HFFc6 (cell line): ENCODE results near the gene INO80E. TPM values are rescaled to one million over a fixed set of nuclear protein-coding genes. Genes with fewer than 3 reads are reported as not detected.
A peak's percentile ranks its signal among the peaks of the same experiment; 100 is the strongest.

ENCODE experiments used
- DNase-seq: peaks from one replicate; pipeline ENCODE4 v3.0.0-alpha.2; 2018
- H3K27ac Mint-ChIP-seq: 2 replicates; pipeline ENCODE4 v1.8.0; 2020; ENCODE audit warnings: mild to moderate bottlenecking, mixed read lengths
- H3K27me3 Mint-ChIP-seq: 2 replicates; pipeline ENCODE4 v1.8.0; 2021; ENCODE audit warnings: mild to moderate bottlenecking, moderate library complexity, mixed read lengths; ENCODE audit not compliant: insufficient read depth
- H3K36me3 Mint-ChIP-seq: 2 replicates; pipeline ENCODE4 v1.8.0; 2021; ENCODE audit warnings: low read depth, mixed read lengths
- H3K4me1 Mint-ChIP-seq: 2 replicates; pipeline ENCODE4 v1.8.0; 2020; ENCODE audit warnings: low read depth, mixed read lengths
- H3K4me3 Mint-ChIP-seq: 2 replicates; pipeline ENCODE4 v1.8.0; 2020; ENCODE audit warnings: mild to moderate bottlenecking, moderate library complexity, mixed read lengths
- H3K9me3 Mint-ChIP-seq: 2 replicates; pipeline ENCODE4 v1.8.0; 2020; ENCODE audit warnings: mild to moderate bottlenecking, mixed read lengths
- CTCF ChIP-seq: fragments of 200-600 bp; sonication (generic); IDR thresholded peaks from 2 replicates; pipeline ENCODE4 v1.5.0; 2021; ENCODE audit warnings: antibody characterized with exemption, mild to moderate bottlenecking
- total RNA-seq, 6 experiments: library from RNA; stranded (reverse); fragmentation: NEBNext Ultra II Directional; extraction: Animal tissue kit (Norgen Biotek cat#: 25700); gene quantifications; 2 replicates in 1 of 6; 3 replicates in 5 of 6; pipeline ENCODE4 v1.2.3, GENCODE V29; 2021

Gene INO80E
- total RNA-seq, 6 experiments from 2014 or later: 61.0 to 77.4 (median 73.8) TPM

GRCh38 chr16:30002614-30003346 is 6.7 kb downstream of the INO80E start:
- Mint-ChIP-seq H3K36me3 (peaks cover 13% of the 10 kb centered on the region; the same call in 1 of the 2 replicates), H3K27me3 (peaks cover 7% of the 10 kb centered on the region), H3K9me3 (no peaks in the 10 kb centered on the region), H3K4me3 (no peak overlapping the region), H3K4me1 (no peaks in the 10 kb centered on the region), H3K27ac (peak overlapping the region; percentile 54; the same call in 1 of the 2 replicates)
- TF ChIP-seq CTCF: no peak
- no peak for DNase-seq

- H3K4me1 Mint-ChIP-seq: no peaks in the 10 kb centered on the region
- no peaks in the 10 kb centered on the region for H3K9me3 Mint-ChIP-seq
- no peak for TF ChIP-seq CTCF
- DNase-seq: no peak
- peaks cover 5% of the 10 kb centered on the region; the same call in 1 of the 2 replicates for H3K36me3 Mint-ChIP-seq
- no peak overlapping the region for H3K4me3 Mint-ChIP-seq
- H3K27me3 Mint-ChIP-seq: peaks cover 14% of the 10 kb centered on the region
- no peak overlapping the region; the same call in 1 of the 2 replicates for H3K27ac Mint-ChIP-seq
Observed at GRCh38 chr16:30003670-30004423, 7.8 kb downstream of the INO80E start.

GRCh38 chr16:30004424-30004776 is 8.4 kb downstream of the INO80E start:
- DNase-seq: no peak
- Mint-ChIP-seq H3K27ac (no peak overlapping the region), H3K4me3 (no peak overlapping the region), H3K27me3 (peaks cover 14% of the 10 kb centered on the region), H3K4me1 (no peaks in the 10 kb centered on the region), H3K36me3 (peaks cover 4% of the 10 kb centered on the region; the same call in 1 of the 2 replicates), H3K9me3 (no peaks in the 10 kb centered on the region)
- no peak for TF ChIP-seq CTCF

GRCh38 chr16:30004811-30005242 is 8.8 kb downstream of the INO80E start:
- peaks cover under 1% of the 10 kb centered on the region; the same call in 1 of the 2 replicates for H3K36me3 Mint-ChIP-seq
- H3K27ac Mint-ChIP-seq: no peak overlapping the region

More at GRCh38 chr16:30004811-30005242, 8.8 kb downstream of the INO80E start:
- H3K9me3 Mint-ChIP-seq: no peaks in the 10 kb centered on the region
- H3K27me3 Mint-ChIP-seq: peaks cover 14% of the 10 kb centered on the region
- DNase-seq: no peak
- H3K4me3 Mint-ChIP-seq: no peak overlapping the region
- TF ChIP-seq CTCF: no peak
- H3K4me1 Mint-ChIP-seq: no peaks in the 10 kb centered on the region
